Measurements from ENCODE around the gene CDIPT.
"Not testable (repeated sequence)": the region's sequence is repeated elsewhere in the genome, so short reads cannot be mapped to it uniquely, and the experiment has no call there.

Gene CDIPT, protein sequence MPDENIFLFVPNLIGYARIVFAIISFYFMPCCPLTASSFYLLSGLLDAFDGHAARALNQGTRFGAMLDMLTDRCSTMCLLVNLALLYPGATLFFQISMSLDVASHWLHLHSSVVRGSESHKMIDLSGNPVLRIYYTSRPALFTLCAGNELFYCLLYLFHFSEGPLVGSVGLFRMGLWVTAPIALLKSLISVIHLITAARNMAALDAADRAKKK

DNA sequence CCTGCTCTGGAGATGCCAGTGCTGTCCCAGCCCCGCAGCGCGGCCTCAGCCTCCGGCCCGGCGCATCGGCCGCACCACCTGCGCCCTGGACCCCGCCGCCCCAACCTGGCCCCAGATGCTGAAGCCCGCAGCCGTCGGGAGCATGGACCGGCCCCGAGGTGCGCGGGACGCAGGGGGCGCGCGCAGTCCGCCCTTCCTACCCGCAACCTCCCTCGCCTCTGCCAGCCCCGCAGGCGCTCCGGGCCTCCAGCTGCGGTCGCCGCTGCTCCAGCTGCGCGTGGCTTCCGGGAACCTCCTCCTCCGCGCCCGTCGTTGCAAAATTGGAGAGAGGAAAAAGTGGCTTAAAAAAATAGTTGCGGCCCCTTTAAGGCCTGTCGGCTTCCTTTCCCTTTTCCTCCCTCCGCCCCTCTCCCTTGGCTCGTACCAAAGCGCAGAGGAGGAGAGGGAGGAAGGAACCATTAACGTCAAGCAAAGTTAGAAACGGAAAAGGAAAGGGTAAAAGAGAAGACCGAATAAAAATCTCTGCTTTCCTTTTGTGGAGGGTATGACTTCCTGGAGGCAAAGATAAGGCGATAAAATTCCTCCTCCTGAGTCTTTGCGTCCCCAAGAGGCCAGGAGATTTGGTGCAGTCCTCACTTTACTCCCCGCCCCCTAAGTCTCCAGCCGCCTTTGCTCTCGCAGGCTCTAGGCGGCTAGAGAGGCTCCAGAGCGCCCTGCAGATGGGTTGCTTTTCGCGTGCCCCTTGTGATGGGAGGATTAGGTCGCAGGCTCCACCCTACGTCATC lies at the start of gene CDIPT:
CDIPT (minus strand) TSS at position 343 of the 785 bp plus-strand sequence. CDS start 369 bp downstream, outside the sequence.
- peak; percentile 92 for DNase-seq

- no peak for DNase-seq
Observed at GRCh38 chr16:29912087-29912486, 49.1 kb upstream of the CDIPT start.

- DNase-seq, result no peak
Observed at GRCh38 chr16:29911676-29912010, 48.6 kb upstream of the CDIPT start.

DNA sequence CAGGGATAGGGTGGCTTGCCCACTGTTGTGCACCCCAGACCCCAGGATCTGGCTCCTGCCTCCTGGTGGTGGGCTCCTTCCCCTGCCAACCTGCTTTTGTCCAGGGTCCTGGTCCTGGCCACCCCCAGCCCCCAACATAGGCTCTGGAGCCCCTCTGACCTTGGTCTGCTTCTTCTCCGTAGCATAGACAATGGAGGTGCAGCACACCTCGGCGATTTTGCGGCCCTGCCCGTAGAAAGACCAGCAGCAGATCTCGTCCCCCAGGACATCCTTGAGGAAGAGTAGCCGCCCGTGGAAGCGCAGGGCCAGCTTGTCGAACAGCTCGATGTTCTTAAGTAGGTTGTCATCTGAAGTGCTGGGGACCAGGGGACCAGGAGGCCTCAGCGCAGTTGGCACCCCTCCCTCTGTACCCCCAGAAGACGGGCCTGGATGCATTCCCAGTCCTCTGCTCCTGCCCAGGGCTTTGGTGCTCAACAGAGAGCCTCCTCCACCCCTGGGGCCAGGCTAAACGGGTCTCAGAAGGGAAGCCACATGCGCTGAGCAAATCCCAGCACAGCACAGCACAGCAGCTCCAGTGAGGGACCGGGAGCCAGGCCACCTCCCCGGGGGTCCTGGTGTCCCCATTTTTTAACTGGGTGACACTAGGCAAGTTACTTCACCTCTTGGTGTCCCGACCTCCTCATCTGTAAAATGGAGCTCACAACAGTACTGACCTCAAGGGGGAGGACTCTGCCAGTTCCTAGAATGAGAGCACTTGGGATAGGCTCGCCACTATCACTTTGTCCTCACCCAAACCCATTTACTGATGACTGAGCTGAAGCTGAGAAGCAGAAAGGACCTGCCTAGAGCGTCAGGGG lies 48.0 kb upstream of the CDIPT start:
- DNase-seq, result no peak

DNA sequence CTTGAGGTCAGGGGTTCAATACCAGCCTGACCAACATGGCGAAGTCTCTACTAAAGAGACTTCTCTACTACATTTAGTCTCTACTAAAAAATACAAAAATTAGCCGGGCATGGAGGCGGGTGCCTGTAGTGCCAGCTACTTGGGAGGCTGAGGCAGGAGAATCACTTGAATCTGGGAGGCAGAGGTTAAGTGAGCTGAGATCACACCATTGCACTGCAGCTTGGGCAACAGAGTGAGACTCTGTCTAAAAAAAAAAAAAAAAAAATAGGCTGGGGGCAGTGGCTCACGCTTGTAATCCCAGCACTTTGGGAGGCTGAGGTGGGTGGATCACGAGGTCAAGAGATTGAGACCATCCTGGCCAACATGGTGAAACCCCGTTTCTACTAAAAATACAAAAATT lies 46.8 kb upstream of the CDIPT start:
- DNase-seq, result not testable (repeated sequence)

DNA sequence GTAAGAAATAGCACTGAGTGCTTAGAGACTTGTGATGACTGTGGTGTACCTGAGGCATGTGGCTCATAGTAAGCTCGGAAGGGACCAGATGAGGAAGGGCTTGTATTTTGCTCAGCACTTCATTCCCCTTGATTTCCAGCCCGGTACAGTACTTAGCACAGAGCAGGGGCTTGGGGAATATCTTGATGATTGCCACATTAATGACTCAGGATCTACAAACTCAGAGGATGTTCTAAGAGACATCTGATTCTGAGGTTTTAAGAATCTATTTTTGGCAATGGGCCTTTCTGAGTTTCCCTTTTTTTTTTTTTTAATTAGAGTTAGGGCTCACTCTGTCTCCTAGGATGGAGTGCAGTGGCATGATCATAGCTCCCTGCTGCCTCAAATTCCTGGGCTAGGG lies 46.4 kb upstream of the CDIPT start:
- no peak for DNase-seq

- no peak for DNase-seq
Observed at GRCh38 chr16:29908719-29909220, 45.7 kb upstream of the CDIPT start.

DNA sequence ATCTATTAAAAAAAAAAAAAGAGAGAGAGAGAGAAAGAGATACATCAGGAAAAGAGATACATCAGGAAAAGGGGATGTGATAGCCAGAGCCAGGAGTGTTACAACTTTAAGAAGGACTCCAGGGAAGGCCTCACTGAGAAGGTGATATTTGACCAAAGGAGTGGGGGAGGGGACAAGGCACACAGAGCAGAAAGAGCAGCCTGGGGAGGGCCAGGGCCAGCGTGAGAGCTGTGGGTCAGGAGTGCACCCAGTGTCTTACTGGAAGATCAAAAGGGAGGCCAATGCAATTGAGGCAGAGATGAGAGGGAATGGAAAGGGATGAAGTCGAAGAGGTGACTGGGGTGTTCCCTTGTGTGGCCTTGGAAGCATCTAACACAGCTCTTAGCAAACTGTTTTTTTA lies 44.9 kb upstream of the CDIPT start:
- no peak for DNase-seq

DNA sequence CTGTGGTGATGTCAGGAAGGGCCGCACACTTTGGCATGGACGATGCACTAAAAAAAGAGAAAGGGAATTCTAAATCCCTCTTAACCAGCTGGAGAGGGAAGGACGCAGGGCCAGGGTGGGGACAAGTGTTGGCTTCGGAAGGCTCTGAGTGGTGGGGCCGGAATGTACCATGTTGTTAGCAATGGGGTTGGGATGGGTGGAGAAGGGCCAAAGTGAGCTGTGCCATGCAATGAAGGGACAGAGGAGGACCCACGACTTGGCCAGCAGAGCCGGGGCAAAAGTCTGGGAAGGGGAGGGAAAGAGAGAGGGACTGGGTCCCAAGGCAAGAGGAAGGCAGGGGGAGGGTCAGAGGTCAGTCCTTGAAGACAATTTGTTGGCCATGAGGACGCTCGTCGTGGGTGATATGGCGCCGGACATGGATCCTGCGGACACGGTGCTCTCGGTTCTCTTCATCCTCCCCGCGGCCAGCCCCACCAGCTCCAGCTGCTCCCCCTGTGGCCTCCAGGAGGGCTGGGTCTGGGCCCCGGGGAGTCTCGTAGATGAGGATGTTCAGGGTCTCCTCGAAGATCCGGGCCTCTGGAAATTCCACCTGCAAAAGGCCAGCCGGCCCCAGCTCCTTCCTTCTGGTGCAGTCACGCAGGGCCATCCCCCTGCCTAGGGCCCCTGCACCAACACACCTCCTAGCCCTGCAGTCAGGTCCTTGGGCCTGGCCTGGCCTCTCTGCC lies 43.7 kb upstream of the CDIPT start:
- no peak for DNase-seq

DNA sequence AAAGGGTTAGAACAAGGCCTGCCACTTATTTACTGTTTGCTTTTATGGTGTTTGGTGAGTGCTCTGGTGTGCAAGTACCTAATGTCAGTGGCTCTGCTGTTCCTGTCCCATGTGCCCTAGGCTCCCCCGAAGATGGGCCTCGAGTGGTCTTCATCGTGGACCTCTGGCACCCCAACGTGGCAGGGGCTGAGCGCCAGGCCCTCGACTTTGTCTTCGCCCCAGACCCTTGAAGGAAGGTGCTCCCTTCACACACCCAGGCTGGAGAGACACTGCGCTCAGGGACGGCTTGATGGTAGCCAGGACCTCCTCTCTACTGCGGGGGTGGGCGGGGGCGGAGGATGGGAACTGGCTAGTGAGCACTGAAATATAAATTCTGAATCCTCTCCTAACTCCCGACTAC lies 42.6 kb upstream of the CDIPT start:
- DNase-seq, result no peak

- no peak for DNase-seq
Observed at GRCh38 chr16:29904947-29905346, 41.9 kb upstream of the CDIPT start.

DNA sequence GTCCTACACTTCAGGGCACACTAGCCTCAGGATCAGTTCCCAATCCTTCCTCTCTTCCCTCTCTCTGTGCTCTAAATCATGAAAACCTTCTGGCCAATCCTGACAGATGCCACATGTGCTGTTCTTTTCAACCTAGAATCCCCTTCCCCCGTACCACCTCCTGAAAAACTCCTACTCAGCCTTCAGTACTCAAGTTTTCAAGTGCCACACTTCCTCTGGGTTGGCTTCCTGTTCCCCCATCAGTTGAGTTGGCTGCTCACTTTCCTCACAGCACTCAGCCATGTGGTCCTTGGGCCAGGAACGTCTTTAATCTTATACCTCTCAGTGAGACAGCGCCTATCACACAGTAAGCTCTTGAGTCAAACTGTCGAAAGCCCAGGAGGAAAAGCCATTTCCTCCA lies 40.6 kb upstream of the CDIPT start:
- DNase-seq, result no peak

DNA sequence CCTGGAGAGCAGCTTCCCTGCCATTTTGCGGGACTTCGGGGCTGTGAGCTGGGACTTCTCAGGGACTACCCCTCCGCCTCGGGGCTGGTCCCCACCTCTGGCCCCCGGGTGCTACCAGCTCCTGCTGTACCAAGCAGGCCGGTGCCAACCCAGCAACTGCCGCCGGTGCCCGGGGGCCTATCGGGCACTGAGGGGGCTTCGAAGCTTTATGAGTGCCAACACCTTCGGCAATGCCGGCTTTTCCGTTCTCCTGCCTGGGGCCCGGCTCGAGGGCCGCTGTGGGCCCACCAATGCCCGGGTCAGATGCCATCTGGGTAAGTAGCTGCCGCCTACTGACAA lies 38.5 kb upstream of the CDIPT start:
- DNase-seq, result no peak

DNA sequence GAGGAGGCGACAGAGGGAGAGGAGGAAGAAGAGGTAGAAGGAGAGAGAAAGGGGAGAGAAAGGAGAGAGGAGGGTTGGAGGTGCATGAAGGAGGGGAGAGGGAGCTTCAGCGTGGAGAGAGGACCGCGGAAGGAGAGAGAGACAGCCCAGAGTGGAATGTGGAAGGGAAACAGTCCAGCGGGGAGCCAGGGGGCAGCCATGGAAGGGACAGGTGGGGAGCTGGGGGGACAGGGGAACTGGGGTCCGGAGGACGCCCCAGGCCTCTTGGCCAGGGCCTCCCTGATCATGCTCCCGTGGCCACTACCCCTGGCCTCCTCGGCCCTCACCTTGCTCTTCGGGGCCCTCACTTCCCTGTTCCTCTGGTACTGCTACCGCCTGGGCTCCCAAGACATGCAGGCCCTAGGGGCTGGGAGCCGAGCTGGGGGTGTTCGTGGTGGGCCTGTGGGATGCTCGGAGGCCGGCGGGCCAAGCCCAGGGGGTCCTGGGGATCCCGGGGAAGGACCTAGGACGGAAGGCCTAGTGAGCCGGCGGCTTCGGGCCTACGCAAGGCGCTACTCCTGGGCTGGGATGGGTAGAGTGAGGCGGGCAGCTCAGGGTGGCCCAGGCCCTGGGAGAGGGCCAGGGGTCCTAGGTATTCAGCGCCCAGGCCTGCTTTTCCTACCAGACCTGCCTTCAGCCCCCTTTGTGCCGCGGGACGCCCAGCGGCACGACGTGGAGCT lies 38.0 kb upstream of the CDIPT start:
- no peak for DNase-seq

- peak; percentile 64 for DNase-seq
Observed at GRCh38 chr16:29900102-29900887, 37.3 kb upstream of the CDIPT start, which contains the start of gene ASPHD1. ASPHD1 (plus strand) TSS chr16:29900488; CDS start chr16:29900972, 484 bp downstream.

GRCh38 chr16:29899516-29900101 lies 36.6 kb upstream of the CDIPT start, which contains the start of gene SEZ6L2:
SEZ6L2 (minus strand) TSS chr16:29899550; CDS start chr16:29899019, 531 bp downstream.
- DNase-seq, result no peak

GRCh38 chr16:29898804-29899515 lies 35.9 kb upstream of the CDIPT start:
- DNase-seq, result no peak

- no peak for DNase-seq
Observed at GRCh38 chr16:29898135-29898803, 35.2 kb upstream of the CDIPT start.

DNA sequence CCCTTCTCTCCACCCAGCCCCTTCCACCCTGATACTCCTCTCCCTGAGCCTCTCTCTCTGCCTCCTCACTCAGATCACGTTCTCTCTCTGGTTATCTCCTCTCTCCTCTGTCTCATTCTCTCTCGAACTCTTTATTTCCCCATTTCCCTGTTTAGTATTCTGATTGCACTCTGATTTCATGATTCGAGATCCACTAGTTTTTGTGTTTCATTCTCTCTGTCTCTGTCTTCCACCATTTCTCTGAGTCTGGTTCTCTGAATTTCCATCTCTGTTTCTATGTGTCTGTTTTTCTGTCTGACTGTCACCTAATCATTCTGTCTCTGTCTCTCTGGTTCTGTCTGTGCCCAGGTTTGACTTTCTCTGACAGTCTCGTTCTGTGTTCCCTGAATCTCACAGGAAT lies 34.3 kb upstream of the CDIPT start:
- DNase-seq, result no peak

GRCh38 chr16:29896841-29897240 lies 33.8 kb upstream of the CDIPT start:
- no peak for DNase-seq

Data from stimulated activated naive CD4-positive, alpha-beta T cell treated with Interleukin-2 at 50 U/mL for 16 hours (primary cell).